PC-9 (cell line): Measurements from ENCODE around the gene ERP29. TPM values are rescaled to one million over a fixed set of nuclear protein-coding genes. Genes with fewer than 3 reads are reported as not detected.

ENCODE experiments used
- BruUV-seq: library from RNA; stranded (reverse); fragments of 400-500 nt; replicated peaks from 2 replicates; lab custom pipeline; 2021; lab: Mats Ljungman, UMichigan
- CTCF ChIA-PET: fragments of 300-600 bp; sonication (Branson Sonifier 250); formaldehyde crosslinking; loops from one replicate; lab custom pipeline; 2022; ENCODE audit warnings: antibody characterized with exemption; lab: Charles Lee
- POLR2A ChIA-PET: fragments of 300-600 bp; sonication (Branson Sonifier 250); formaldehyde crosslinking; loops from one replicate; lab custom pipeline; 2022; ENCODE audit warnings: antibody characterized with exemption; ENCODE audit not compliant: unreplicated experiment; lab: Charles Lee
- DNase-seq, 2 experiments: peaks; one replicate each; pipeline versions ENCODE4 v3.0.0 to v3.0.0-alpha.2; 2015 to 2022; ENCODE audit warnings: mixed read lengths in 1 of 2
- H2AFZ ChIP-seq: fragments of 200-600 bp; sonication (generic); 2 replicates; pipeline ENCODE4 v1.8.1; 2017; ENCODE audit warnings: antibody characterized with exemption
- H3F3A ChIP-seq: fragments of 200-600 bp; sonication (generic); 2 replicates; pipeline ENCODE4 v1.8.1; 2017; ENCODE audit warnings: antibody characterized with exemption, mild to moderate bottlenecking, low read depth; ENCODE audit not compliant: insufficient read depth
- H3K27ac ChIP-seq: fragments of 200-600 bp; sonication (generic); 2 replicates; pipeline ENCODE4 v1.6.1; 2016; ENCODE audit warnings: mixed run types
- H3K27me3 ChIP-seq: fragments of 200-600 bp; sonication (generic); 2 replicates; pipeline ENCODE4 v1.6.1; 2016; ENCODE audit warnings: low read depth, mixed run types; ENCODE audit not compliant: insufficient read depth
- H3K36me3 ChIP-seq: fragments of 200-600 bp; sonication (generic); 2 replicates; pipeline ENCODE4 v1.6.1; 2016; ENCODE audit warnings: low read depth, mixed run types
- H3K4me1 ChIP-seq: fragments of 200-600 bp; sonication (generic); replicated peaks from 2 replicates; pipeline ENCODE4 v1.6.1; 2016; ENCODE audit warnings: mixed run types; ENCODE audit not compliant: insufficient read depth
- H3K4me2 ChIP-seq: fragments of 200-600 bp; sonication (generic); 2 replicates; pipeline ENCODE4 v1.6.1; 2017; ENCODE audit warnings: mixed run types
- H3K4me3 ChIP-seq: fragments of 200-600 bp; sonication (generic); 2 replicates; pipeline ENCODE4 v1.6.1; 2016; ENCODE audit warnings: mixed run types
- H3K79me2 ChIP-seq: fragments of 200-600 bp; sonication (generic); 2 replicates; pipeline ENCODE4 v1.6.1; 2017; ENCODE audit warnings: low read depth, mixed run types
- H3K9me2 ChIP-seq: fragments of 200-600 bp; sonication (generic); 2 replicates; pipeline ENCODE4 v1.8.1; 2017; ENCODE audit warnings: mild to moderate bottlenecking; ENCODE audit not compliant: insufficient read depth
- H3K9me3 ChIP-seq: fragments of 200-600 bp; sonication (generic); 2 replicates; pipeline ENCODE4 v1.8.1; 2016; ENCODE audit warnings: low read depth; ENCODE audit not compliant: insufficient read depth
- H4K20me1 ChIP-seq: fragments of 200-600 bp; sonication (generic); 2 replicates; pipeline ENCODE4 v1.8.1; 2017; ENCODE audit not compliant: insufficient read depth
- CTCF ChIP-seq: fragments of 200-600 bp; sonication (generic); conservative IDR thresholded peaks from 2 replicates; pipeline ENCODE4 v1.6.1; 2017; ENCODE audit warnings: mixed run types, antibody characterized with exemption, mild to moderate bottlenecking, moderate library complexity
- EZH2 ChIP-seq: fragments of 200-600 bp; sonication (generic); IDR thresholded peaks from 2 replicates; pipeline ENCODE4 v1.8.0; 2017; ENCODE audit warnings: antibody characterized with exemption, low read depth
- intact Hi-C: fragments of 100-400 bp; cut with micrococcal nuclease; formaldehyde crosslinking; loops from one replicate; pipeline ENCODE4 v1.10.0; 2022; ENCODE audit not compliant: unreplicated experiment
- microRNA-seq: library from miRNA; unstranded; fragments of <30 nt; microRNA quantifications from one replicate; pipeline ENCODE4 v1.2.0, GENCODE V29; 2021; ENCODE audit warnings: borderline number of aligned reads, borderline replicate concordance
- total RNA-seq: library from RNA; stranded (reverse); gene quantifications from 2 replicates; pipeline ENCODE4 v1.2.3, GENCODE V29; 2021

The ERP29 gene
- total RNA-seq, 1 experiment from 2014 or later, result 131 TPM

- ChIA-PET POLR2A (no interaction called here), CTCF (no interaction called here)
- peaks cover 28% of the 10 kb centered on the region for H4K20me1 ChIP-seq
- peaks cover 46% of the 10 kb centered on the region for H3K36me3 ChIP-seq
- H3K4me2 ChIP-seq, result no peak overlapping the region
- peaks cover 34% of the 10 kb centered on the region; the same call in 1 of the 2 replicates for H3F3A ChIP-seq
- no peaks in the 10 kb centered on the region for H3K27me3 ChIP-seq
- no peaks in the 10 kb centered on the region for H3K4me1 ChIP-seq
- intact Hi-C loops, result no loop called here
- H2AFZ ChIP-seq, result no peak overlapping the region
- H3K9me2 ChIP-seq, result no peaks in the 10 kb centered on the region
- peaks cover 5% of the 10 kb centered on the region; the same call in 1 of the 2 replicates for H3K79me2 ChIP-seq
- TF ChIP-seq EZH2 (no peak), CTCF (no peak)
- H3K27ac ChIP-seq, result no peak overlapping the region
- no TSS peak for BruUV-seq
- H3K4me3 ChIP-seq, result no peak overlapping the region
- H3K9me3 ChIP-seq, result no peaks in the 10 kb centered on the region
- no peak for DNase-seq
Observed at GRCh38 chr12:112066566-112066965, 53.3 kb downstream of the ERP29 start.

Small RNA genes within 50 kb of the gene (microRNA-seq; reads per million reads assigned to microRNA genes)
- not detected for gene MIR3657

Other genes with a start within 250 kb of the ERP29 start
- 38.9 and 42.1 TPM in 2 replicates for gene ALDH2, start 246.5 kb upstream of the ERP29 start, total RNA-seq
- 45.0 and 64.7 TPM in 2 replicates for gene MAPKAPK5, start 171.2 kb upstream of the ERP29 start, total RNA-seq
- 21.9 and 23.4 TPM in 2 replicates for gene TMEM116, start 261 bp upstream of the ERP29 start, total RNA-seq
- 29.5 and 37.0 TPM in 2 replicates for gene NAA25, start 95.4 kb downstream of the ERP29 start, total RNA-seq
- gene TRAFD1, start 112.1 kb downstream of the ERP29 start, total RNA-seq, result 34.1 and 38.7 TPM in 2 replicates